Measurements from ENCODE around the gene MID2.
"Not testable (repeated sequence)": the region's sequence is repeated elsewhere in the genome, so short reads cannot be mapped to it uniquely, and the experiment has no call there.

The MID2 gene

GRCh38 chrX:107845625-107846024, 20.0 kb downstream of the MID2 start:
- no peak for DNase-seq

GRCh38 chrX:107848591-107848990, 22.9 kb downstream of the MID2 start:
- DNase-seq, result no peak

GRCh38 chrX:107849747-107850421, 24.2 kb downstream of the MID2 start:
- no peak for DNase-seq

- DNase-seq, result no peak
Observed at GRCh38 chrX:107850422-107850765, 24.7 kb downstream of the MID2 start.

- DNase-seq, result no peak
Observed at GRCh38 chrX:107851215-107851614, 25.5 kb downstream of the MID2 start.

- not testable (repeated sequence) for DNase-seq
Observed at GRCh38 chrX:107851665-107852064, 26.0 kb downstream of the MID2 start.

GRCh38 chrX:107856289-107856688, 30.6 kb downstream of the MID2 start:
- no peak for DNase-seq

GRCh38 chrX:107857041-107857440, 31.4 kb downstream of the MID2 start:
- not testable (repeated sequence) for DNase-seq

- no peak for DNase-seq
Observed at GRCh38 chrX:107857837-107858236, 32.2 kb downstream of the MID2 start.

GRCh38 chrX:107861056-107861455, 35.4 kb downstream of the MID2 start:
- no peak for DNase-seq

GRCh38 chrX:107871136-107871535, 45.5 kb downstream of the MID2 start:
- no peak for DNase-seq

- no peak for DNase-seq
Observed at GRCh38 chrX:107878106-107878505, 52.4 kb downstream of the MID2 start.

- DNase-seq, result no peak
Observed at GRCh38 chrX:107880054-107880610, 54.5 kb downstream of the MID2 start.

GRCh38 chrX:107894038-107894437, 68.4 kb downstream of the MID2 start:
- DNase-seq, result no peak

GRCh38 chrX:107902721-107903120, 77.1 kb downstream of the MID2 start:
- no peak for DNase-seq

GRCh38 chrX:107905366-107905765, 79.7 kb downstream of the MID2 start:
- no peak for DNase-seq

- DNase-seq, result no peak
Observed at GRCh38 chrX:107924136-107924746, 98.6 kb downstream of the MID2 start.

- no peak for DNase-seq
Observed at GRCh38 chrX:107934262-107934661, 108.6 kb downstream of the MID2 start.

GRCh38 chrX:107935200-107935599, 109.5 kb downstream of the MID2 start:
- no peak for DNase-seq

- DNase-seq, result no peak
Observed at GRCh38 chrX:107935664-107936433, 110.2 kb downstream of the MID2 start.

GRCh38 chrX:107936434-107936730, 110.7 kb downstream of the MID2 start:
- DNase-seq, result no peak

GRCh38 chrX:107940095-107940494, 114.4 kb downstream of the MID2 start:
- no peak for DNase-seq

GRCh38 chrX:107955337-107955736, 129.7 kb downstream of the MID2 start:
- not testable (repeated sequence) for DNase-seq

GRCh38 chrX:107968623-107969022, 143.0 kb downstream of the MID2 start:
- DNase-seq, result no peak
